Fibroblast of skin of right quadriceps (primary cell): Measurements from ENCODE around the gene HK2.
A peak's percentile ranks its signal among the peaks of the same experiment; 100 is the strongest.
"Not testable (repeated sequence)": the region's sequence is repeated elsewhere in the genome, so short reads cannot be mapped to it uniquely, and the experiment has no call there.

Source experiments
- DNase-seq: peaks from one replicate; pipeline ENCODE4 v3.0.0-alpha.2; 2013

Gene HK2

GRCh38 chr2:74880054-74880728 lies 46.3 kb downstream of the HK2 start:
- DNase-seq = no peak

GRCh38 chr2:74881176-74881575 lies 47.2 kb downstream of the HK2 start:
- DNase-seq = no peak

- DNase-seq = no peak
Measured at GRCh38 chr2:74881626-74882298, 47.8 kb downstream of the HK2 start.

- no peak for DNase-seq
Measured at GRCh38 chr2:74882299-74882687, 48.4 kb downstream of the HK2 start.

GRCh38 chr2:74883011-74883410 lies 49.1 kb downstream of the HK2 start:
- no peak for DNase-seq

- DNase-seq = no peak
Measured at GRCh38 chr2:74884118-74884762, 50.3 kb downstream of the HK2 start.

GRCh38 chr2:74884866-74885265 lies 50.9 kb downstream of the HK2 start:
- no peak for DNase-seq

GRCh38 chr2:74886251-74886650 lies 52.3 kb downstream of the HK2 start:
- no peak for DNase-seq

- DNase-seq = no peak
Measured at GRCh38 chr2:74886811-74887210, 52.9 kb downstream of the HK2 start.

- peak; percentile 61 for DNase-seq
Measured at GRCh38 chr2:74887445-74887951, 53.6 kb downstream of the HK2 start.

- DNase-seq = peak; percentile 44
Measured at GRCh38 chr2:74887960-74888700, 54.2 kb downstream of the HK2 start.

GRCh38 chr2:74889159-74889558 lies 55.2 kb downstream of the HK2 start:
- no peak for DNase-seq

- DNase-seq = no peak
Measured at GRCh38 chr2:74890711-74891110, 56.8 kb downstream of the HK2 start.

GRCh38 chr2:74891136-74891764 lies 57.3 kb downstream of the HK2 start:
- DNase-seq = no peak

- peak; percentile 68 for DNase-seq
Measured at GRCh38 chr2:74891816-74892215, 57.9 kb downstream of the HK2 start.

GRCh38 chr2:74892609-74893008 lies 58.7 kb downstream of the HK2 start:
- DNase-seq = no peak

- DNase-seq = peak; percentile 87
Measured at GRCh38 chr2:74893332-74893731, 59.4 kb downstream of the HK2 start.

GRCh38 chr2:74894272-74894981 lies 60.5 kb downstream of the HK2 start:
- peak; percentile 86 for DNase-seq

- DNase-seq = peak; percentile 52
Measured at GRCh38 chr2:74895001-74895400, 61.1 kb downstream of the HK2 start.

- DNase-seq = no peak
Measured at GRCh38 chr2:74896232-74896631, 62.3 kb downstream of the HK2 start.

GRCh38 chr2:74900225-74900624 lies 66.3 kb downstream of the HK2 start:
- DNase-seq = not testable (repeated sequence)

GRCh38 chr2:74902281-74902860 lies 68.4 kb downstream of the HK2 start:
- DNase-seq = no peak
